CD4-positive, alpha-beta memory T cell (primary cell): ENCODE data around the gene NBPF1. TPM values are rescaled to one million over a fixed set of nuclear protein-coding genes. Genes with fewer than 3 reads are reported as not detected.
"Not testable (repeated sequence)": the region's sequence is repeated elsewhere in the genome, so short reads cannot be mapped to it uniquely, and the experiment has no call there.

ENCODE experiments used
- CTCF ChIA-PET: fragments of 350-600 bp; sonication (Branson Sonifier 250); formaldehyde crosslinking; loops from one replicate; lab custom pipeline; 2021; ENCODE audit warnings: inconsistent platforms; ENCODE audit not compliant: partially characterized antibody; lab: Charles Lee
- POLR2A ChIA-PET: fragments of 350-600 bp; sonication (Branson Sonifier 250); formaldehyde crosslinking; loops from one replicate; lab custom pipeline; 2021; ENCODE audit not compliant: partially characterized antibody; lab: Charles Lee
- DNase-seq, 5 donors: peaks; one replicate each; pipeline versions ENCODE4 v3.0.0 to v3.0.0-alpha.2; 2020 to 2022; ENCODE audit warnings: mixed read lengths in 1 of 5
- H3K27ac ChIP-seq: one replicate; pipeline ENCODE4 v1.7.0; 2013; ENCODE audit warnings: low read depth, low read length
- H3K27me3 ChIP-seq: 2 replicates; pipeline ENCODE4 v1.7.0; 2013; ENCODE audit warnings: mild to moderate bottlenecking, low read length, moderate library complexity; ENCODE audit not compliant: insufficient read depth
- H3K36me3 ChIP-seq: 2 replicates; pipeline ENCODE4 v1.7.0; 2013; ENCODE audit warnings: mild to moderate bottlenecking, low read length, moderate library complexity; ENCODE audit not compliant: insufficient read depth
- H3K4me1 ChIP-seq: 2 replicates; pipeline ENCODE4 v1.7.0; 2013; ENCODE audit warnings: mild to moderate bottlenecking, low read length, moderate library complexity; ENCODE audit not compliant: insufficient read depth
- H3K4me3 ChIP-seq, 2 donors: one replicate each; pipeline ENCODE4 v1.7.0; 2013; ENCODE audit warnings: low read length in 2 of 2, mild to moderate bottlenecking in 1 of 2
- H3K9me3 ChIP-seq, 2 donors: one replicate each; pipeline ENCODE4 v1.7.0; 2013; ENCODE audit warnings: low read length in 2 of 2, control low read depth in 1 of 2; ENCODE audit not compliant: control insufficient read depth in 1 of 2
- H3K27ac Mint-ChIP-seq, 7 donors: one replicate each; pipeline ENCODE4 v1.8.0; 2020 to 2021; ENCODE audit warnings: mixed read lengths in 7 of 7, mild to moderate bottlenecking in 6 of 7, inconsistent platforms in 3 of 7, moderate library complexity in 3 of 7
- H3K27me3 Mint-ChIP-seq, 2 donors: one replicate each; pipeline ENCODE4 v1.8.0; 2020 to 2021; ENCODE audit warnings: mixed read lengths in 2 of 2
- H3K36me3 Mint-ChIP-seq, 2 donors: one replicate each; pipeline ENCODE4 v1.8.0; 2020 to 2021; ENCODE audit warnings: mixed read lengths in 2 of 2, inconsistent platforms in 1 of 2, mild to moderate bottlenecking in 1 of 2
- H3K4me1 Mint-ChIP-seq, 4 donors: one replicate each; pipeline ENCODE4 v1.8.0; 2020 to 2021; ENCODE audit warnings: mixed read lengths in 4 of 4, mild to moderate bottlenecking in 1 of 4
- H3K4me3 Mint-ChIP-seq, 8 donors: one replicate each; pipeline ENCODE4 v1.8.0; 2020 to 2021; ENCODE audit warnings: mixed read lengths in 8 of 8, mild to moderate bottlenecking in 7 of 8, moderate library complexity in 6 of 8, inconsistent platforms in 3 of 8
- H3K9me3 Mint-ChIP-seq, 8 donors: one replicate each; pipeline ENCODE4 v1.8.0; 2020 to 2021; ENCODE audit warnings: mixed read lengths in 8 of 8, mild to moderate bottlenecking in 5 of 8, inconsistent platforms in 3 of 8, moderate library complexity in 1 of 8
- intact Hi-C: fragments of 100-400 bp; cut with micrococcal nuclease; formaldehyde crosslinking; loops from one replicate; pipeline ENCODE4 v1.15.1; 2023
- polyA plus RNA-seq, 2 donors: library from polyadenylated mRNA; unstranded; fragments of 300-500 nt; fragmentation: Illumina TruSeq; gene quantifications; one replicate each; pipeline ENCODE4 v1.2.3, GENCODE V29; 2021
- total RNA-seq, 2 experiments: library from RNA; stranded (reverse); gene quantifications; one replicate each; pipeline ENCODE4 v1.2.3, GENCODE V29; 2021

The NBPF1 gene
- total and polyA plus RNA-seq, 4 experiments from 2014 or later = 4.1 to 17.0 (median 13.5) TPM

GRCh38 chr1:16602336-16603011 lies 10.9 kb downstream of the NBPF1 start:
- H3K27me3 Mint-ChIP-seq, H3K36me3 ChIP-seq, H3K9me3 ChIP-seq, H3K4me1 Mint-ChIP-seq, H3K9me3 Mint-ChIP-seq, H3K27ac Mint-ChIP-seq, H3K4me3 Mint-ChIP-seq, H3K4me1 ChIP-seq, intact Hi-C loops, H3K27ac ChIP-seq, H3K36me3 Mint-ChIP-seq, H3K27me3 ChIP-seq, H3K4me3 ChIP-seq, DNase-seq: not testable (repeated sequence)
- POLR2A ChIA-PET = interaction anchor here (2.1 kb wide), 1 partner anchor 10 kb away, joined by 7 read pairs; no protein-coding TSS in a partner anchor
- CTCF ChIA-PET = interaction anchor here (1.8 kb wide), 1 partner anchor 19 kb away, joined by 10 read pairs; no protein-coding TSS in a partner anchor

DNA sequence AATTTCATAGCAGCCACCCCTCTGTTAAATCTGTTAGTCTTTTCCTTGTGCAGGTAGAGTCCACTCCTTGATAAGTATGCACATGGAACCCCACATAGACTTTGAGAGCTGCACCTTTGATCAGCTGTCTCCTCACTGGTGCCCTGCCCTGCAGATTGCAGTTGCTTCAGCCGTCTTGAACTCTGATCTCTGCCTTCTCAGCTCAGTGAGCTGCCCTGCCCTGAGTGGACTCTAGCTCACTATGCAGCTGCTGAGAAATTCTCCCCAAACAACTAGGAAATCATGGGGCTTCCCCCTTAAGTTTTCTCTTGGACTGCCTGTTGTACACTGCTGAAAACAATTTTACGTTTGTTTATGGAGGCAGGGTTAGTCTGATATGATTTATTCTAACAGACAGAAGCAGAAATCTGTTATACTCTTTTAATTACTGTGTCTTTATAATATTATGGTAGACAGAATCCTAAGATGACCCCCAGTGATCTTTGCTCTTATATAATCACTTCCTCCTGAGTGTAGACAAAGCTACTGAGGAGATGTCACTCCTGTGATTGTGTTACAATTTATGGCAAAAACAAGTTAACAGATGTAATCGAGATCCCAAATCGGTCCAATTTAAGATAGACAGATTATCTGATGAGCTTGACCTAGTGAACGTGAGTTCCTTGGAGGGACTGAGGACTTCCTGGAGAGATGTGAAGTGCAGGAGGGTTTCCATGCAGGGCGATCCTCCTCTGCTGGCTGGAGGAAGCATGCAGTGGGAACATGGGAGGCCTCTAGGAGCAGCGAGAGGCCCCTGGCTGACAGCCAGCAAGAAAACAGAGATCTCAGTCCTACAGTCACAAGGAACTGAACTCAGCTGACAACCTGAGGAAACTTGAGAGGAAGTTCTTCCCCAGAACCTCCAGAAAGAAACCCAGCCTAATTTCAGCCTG lies 12.2 kb downstream of the NBPF1 start:
- H3K27ac Mint-ChIP-seq, H3K4me3 ChIP-seq, H3K36me3 Mint-ChIP-seq, H3K27me3 ChIP-seq, H3K9me3 ChIP-seq, H3K27ac ChIP-seq, H3K27me3 Mint-ChIP-seq, H3K4me1 Mint-ChIP-seq, DNase-seq, intact Hi-C loops, H3K9me3 Mint-ChIP-seq, H3K36me3 ChIP-seq, H3K4me3 Mint-ChIP-seq, H3K4me1 ChIP-seq: not testable (repeated sequence)
- POLR2A ChIA-PET = interaction anchor here (1.4 kb wide), 1 partner anchor 11 kb away, joined by 3 read pairs; no protein-coding TSS in a partner anchor
- CTCF ChIA-PET = interaction anchor here (1.2 to 1.9 kb wide), 4 partner anchors 20 to 109 kb away, joined by 3 to 5 read pairs (median 4); no protein-coding TSS in a partner anchor

GRCh38 chr1:16599326-16599725 lies 14.0 kb downstream of the NBPF1 start:
- CTCF ChIA-PET = interaction anchor here (1.9 kb wide), 1 partner anchor 111 kb away, joined by 5 read pairs; no protein-coding TSS in a partner anchor
- H3K27ac Mint-ChIP-seq = peak overlapping the region in 1 of 7 donors; percentile 35
- H3K27me3 ChIP-seq, H3K36me3 Mint-ChIP-seq, H3K9me3 Mint-ChIP-seq, POLR2A ChIA-PET, H3K9me3 ChIP-seq, H3K27me3 Mint-ChIP-seq, DNase-seq, H3K4me3 Mint-ChIP-seq, H3K4me1 ChIP-seq, intact Hi-C loops, H3K4me1 Mint-ChIP-seq, H3K27ac ChIP-seq, H3K4me3 ChIP-seq, H3K36me3 ChIP-seq: not testable (repeated sequence)

- DNase-seq = not testable (repeated sequence)
These were observed 18.1 kb downstream of the NBPF1 start for GRCh38 chr1:16595216-16595615.

DNA sequence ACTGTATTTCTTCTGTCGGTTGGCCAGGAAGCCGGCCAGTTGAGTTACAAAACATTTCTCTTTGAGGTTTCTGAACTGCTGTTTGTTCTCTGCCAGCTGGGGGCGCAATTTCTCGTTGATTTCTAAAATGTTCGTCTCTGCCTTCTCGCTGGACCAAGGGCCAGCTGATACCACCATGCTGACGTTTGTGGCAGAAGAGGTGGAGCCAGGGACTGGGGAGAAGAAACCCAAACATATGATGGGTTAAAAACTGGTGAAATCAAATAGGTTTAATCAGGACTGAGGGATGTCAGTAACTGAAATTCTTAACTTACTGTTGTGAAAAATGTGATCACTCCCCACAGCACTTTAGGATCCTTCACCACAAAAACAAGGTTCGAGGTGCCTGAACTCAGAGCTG lies 21.5 kb downstream of the NBPF1 start:
- H3K4me3 ChIP-seq, H3K4me3 Mint-ChIP-seq, H3K9me3 ChIP-seq, H3K4me1 ChIP-seq, H3K27me3 Mint-ChIP-seq, H3K36me3 ChIP-seq, H3K36me3 Mint-ChIP-seq, H3K9me3 Mint-ChIP-seq, H3K4me1 Mint-ChIP-seq, H3K27ac Mint-ChIP-seq, POLR2A ChIA-PET, intact Hi-C loops, H3K27me3 ChIP-seq, H3K27ac ChIP-seq: not testable (repeated sequence)
- CTCF ChIA-PET = interaction anchor here (1.6 kb wide), 1 partner anchor 29 kb away, joined by 9 read pairs; no protein-coding TSS in a partner anchor
- DNase-seq = peak in 1 of 5 donors; percentile 17

More at GRCh38 chr1:16595216-16595615, 18.1 kb downstream of the NBPF1 start:
- H3K27ac Mint-ChIP-seq, intact Hi-C loops, H3K27me3 Mint-ChIP-seq, H3K9me3 Mint-ChIP-seq, H3K4me1 Mint-ChIP-seq, H3K27me3 ChIP-seq, H3K27ac ChIP-seq, H3K4me1 ChIP-seq, CTCF ChIA-PET, H3K9me3 ChIP-seq, H3K36me3 ChIP-seq, POLR2A ChIA-PET, H3K4me3 ChIP-seq, H3K4me3 Mint-ChIP-seq, H3K36me3 Mint-ChIP-seq: not testable (repeated sequence)

DNA sequence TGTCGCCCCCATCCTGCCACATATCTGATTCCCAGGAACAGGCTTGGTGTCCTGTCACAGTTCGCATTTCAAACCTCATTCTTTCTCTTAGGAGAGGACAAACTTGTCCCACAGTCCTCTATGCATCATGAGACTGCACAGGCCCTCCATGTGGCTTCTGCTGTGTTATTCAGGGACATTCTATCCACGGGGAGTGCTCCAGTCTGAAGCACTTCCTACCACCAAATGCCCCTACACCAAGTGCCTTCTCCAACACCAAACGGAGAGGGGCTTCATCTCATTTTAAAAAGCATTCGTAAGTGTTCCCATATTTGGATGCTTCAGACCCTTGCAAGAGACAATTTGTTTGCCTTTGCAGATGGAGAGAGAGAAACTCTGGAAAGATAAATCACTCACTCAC lies 25.3 kb downstream of the NBPF1 start:
- H3K9me3 ChIP-seq, intact Hi-C loops, H3K4me3 Mint-ChIP-seq, H3K4me1 ChIP-seq, H3K4me1 Mint-ChIP-seq, H3K27me3 ChIP-seq, CTCF ChIA-PET, H3K9me3 Mint-ChIP-seq, DNase-seq, H3K4me3 ChIP-seq, H3K36me3 Mint-ChIP-seq, H3K27ac Mint-ChIP-seq, POLR2A ChIA-PET, H3K27me3 Mint-ChIP-seq, H3K36me3 ChIP-seq, H3K27ac ChIP-seq: not testable (repeated sequence)

DNA sequence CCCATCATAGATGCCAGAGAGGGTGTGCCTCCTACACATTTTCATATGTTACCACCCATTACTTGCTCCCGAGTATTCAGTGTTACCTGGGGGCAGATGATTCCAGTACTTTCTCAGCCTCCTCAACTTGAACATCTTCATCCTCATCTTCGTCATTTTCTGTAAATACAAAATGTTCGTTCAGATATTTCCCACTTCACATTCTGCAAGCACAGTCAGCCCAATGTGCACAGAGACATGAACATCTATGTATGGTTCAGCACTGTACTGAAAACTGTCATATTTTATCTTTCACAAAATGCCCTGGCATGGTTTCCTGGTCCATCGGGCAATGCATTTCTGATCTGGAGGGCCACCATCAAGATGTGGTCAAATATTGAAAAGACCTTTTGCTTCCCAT lies 25.7 kb downstream of the NBPF1 start:
- CTCF ChIA-PET = not testable (repeated sequence)

More for the DNA sequence above, 25.7 kb downstream of the NBPF1 start:
- POLR2A ChIA-PET, intact Hi-C loops, H3K4me3 Mint-ChIP-seq, H3K4me3 ChIP-seq, H3K27ac Mint-ChIP-seq, DNase-seq, H3K9me3 Mint-ChIP-seq, H3K36me3 Mint-ChIP-seq, H3K36me3 ChIP-seq, H3K27me3 Mint-ChIP-seq, H3K27ac ChIP-seq, H3K27me3 ChIP-seq, H3K4me1 Mint-ChIP-seq, H3K4me1 ChIP-seq, H3K9me3 ChIP-seq: not testable (repeated sequence)
